Thoracic aorta (tissue), 2 donors: ENCODE data around the gene FBXO10. TPM values are rescaled to one million over a fixed set of nuclear protein-coding genes. Genes with fewer than 3 reads are reported as not detected.

Source experiments
- ATAC-seq: fragments of 150-250 bp; one replicate; pipeline ENCODE4 v1.8.0; 2017; ENCODE audit warnings: low read depth; ENCODE audit not compliant: insufficient number of reproducible peaks, low FRiP score
- DNase-seq: peaks from one replicate; pipeline ENCODE4 v3.0.0-alpha.2; 2020; ENCODE audit warnings: low spot score
- H3K27ac ChIP-seq, 2 donors: fragments of 200-600 bp; sonication (generic); 1 replicate in 1 of 2; 2 replicates in 1 of 2; pipeline ENCODE4 v1.5.1; 2016; ENCODE audit warnings: mild to moderate bottlenecking in 2 of 2, moderate library complexity in 2 of 2
- H3K27me3 ChIP-seq: fragments of 200-600 bp; sonication (generic); replicated peaks from 2 replicates; pipeline ENCODE4 v1.6.0; 2016; ENCODE audit warnings: mild to moderate bottlenecking; ENCODE audit not compliant: insufficient read depth
- H3K36me3 ChIP-seq: fragments of 200-600 bp; sonication (generic); one replicate; pipeline ENCODE4 v1.5.1; 2016
- H3K4me1 ChIP-seq, 2 donors: fragments of 200-600 bp; sonication (generic); 1 replicate in 1 of 2; 2 replicates in 1 of 2; pipeline versions ENCODE4 v1.5.1 to v1.6.0; 2016; ENCODE audit warnings: low read depth in 2 of 2, mild to moderate bottlenecking in 1 of 2; ENCODE audit not compliant: control insufficient read depth in 1 of 2
- H3K4me3 ChIP-seq: fragments of 200-600 bp; sonication (generic); 2 replicates; pipeline ENCODE4 v1.5.1; 2016; ENCODE audit warnings: mild to moderate bottlenecking
- H3K9me3 ChIP-seq: fragments of 200-600 bp; sonication (generic); 2 replicates; pipeline ENCODE4 v1.5.1; 2016
- total RNA-seq, 2 donors: library from RNA; depleted of rRNA; stranded (reverse); fragments of >200 nt; gene quantifications; one replicate each; pipeline versions ENCODE4 v1.1.0 to v1.2.3, GENCODE V29; 2016
- TF ChIP-seq, protein P1 (sequence below): fragments of 200-600 bp; sonication (generic); IDR thresholded peaks from one replicate; pipeline ENCODE4 v1.5.1; 2019; ENCODE audit warnings: antibody characterized with exemption

FBXO10 gene
- total RNA-seq, 2 donors from 2014 or later, result 6.9 to 20.7 TPM

DNA sequence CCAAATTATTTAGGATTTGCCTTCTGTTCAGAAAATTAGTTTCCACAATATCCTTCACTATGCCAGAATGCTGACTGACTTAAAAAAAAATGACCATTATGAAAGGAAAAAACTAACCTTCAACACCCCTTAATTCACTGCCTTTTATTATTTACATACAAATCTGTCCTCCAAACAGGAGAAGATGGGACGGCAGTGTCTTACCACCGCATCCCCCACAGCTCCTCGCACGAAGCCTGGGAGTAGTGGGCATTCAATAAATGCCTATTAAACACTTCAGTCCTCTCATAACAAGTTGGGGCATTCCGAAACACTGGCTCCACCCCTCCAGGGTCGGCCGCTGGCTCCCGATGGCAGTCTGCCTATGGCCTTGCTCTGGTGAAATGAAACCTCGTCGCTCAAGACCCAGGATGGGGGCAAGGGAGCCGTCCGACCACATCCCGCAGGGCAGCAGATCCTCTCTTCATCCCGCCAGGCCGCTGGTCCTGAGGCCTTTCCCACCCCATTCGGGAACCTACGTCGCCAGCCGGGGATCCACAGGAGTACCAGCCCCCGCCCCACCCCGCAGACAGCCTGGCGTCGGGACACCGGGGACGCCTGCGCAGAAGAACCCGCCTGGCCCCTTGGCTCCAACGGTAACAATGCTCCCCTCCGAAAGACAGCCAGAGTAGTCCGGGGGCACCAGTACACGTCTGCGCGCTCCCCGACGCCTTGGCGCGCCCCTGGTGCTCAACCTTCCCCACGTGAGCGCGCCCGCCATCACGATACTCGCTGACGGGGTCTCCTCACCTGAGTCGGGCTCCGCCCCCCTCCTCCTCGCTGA, 111.5 kb downstream of the FBXO10 start:
- no peaks in the 10 kb centered on the region for H3K9me3 ChIP-seq
- peaks cover 17 to 45% of the 10 kb centered on the region in 2 donors for H3K4me1 ChIP-seq
- ATAC-seq (peak; percentile 34), DNase-seq (peak; percentile 35)
- H3K4me3 ChIP-seq, result peak overlapping the region; percentile 97
- H3K36me3 ChIP-seq, result no peaks in the 10 kb centered on the region
- TF ChIP-seq, protein P1, sequence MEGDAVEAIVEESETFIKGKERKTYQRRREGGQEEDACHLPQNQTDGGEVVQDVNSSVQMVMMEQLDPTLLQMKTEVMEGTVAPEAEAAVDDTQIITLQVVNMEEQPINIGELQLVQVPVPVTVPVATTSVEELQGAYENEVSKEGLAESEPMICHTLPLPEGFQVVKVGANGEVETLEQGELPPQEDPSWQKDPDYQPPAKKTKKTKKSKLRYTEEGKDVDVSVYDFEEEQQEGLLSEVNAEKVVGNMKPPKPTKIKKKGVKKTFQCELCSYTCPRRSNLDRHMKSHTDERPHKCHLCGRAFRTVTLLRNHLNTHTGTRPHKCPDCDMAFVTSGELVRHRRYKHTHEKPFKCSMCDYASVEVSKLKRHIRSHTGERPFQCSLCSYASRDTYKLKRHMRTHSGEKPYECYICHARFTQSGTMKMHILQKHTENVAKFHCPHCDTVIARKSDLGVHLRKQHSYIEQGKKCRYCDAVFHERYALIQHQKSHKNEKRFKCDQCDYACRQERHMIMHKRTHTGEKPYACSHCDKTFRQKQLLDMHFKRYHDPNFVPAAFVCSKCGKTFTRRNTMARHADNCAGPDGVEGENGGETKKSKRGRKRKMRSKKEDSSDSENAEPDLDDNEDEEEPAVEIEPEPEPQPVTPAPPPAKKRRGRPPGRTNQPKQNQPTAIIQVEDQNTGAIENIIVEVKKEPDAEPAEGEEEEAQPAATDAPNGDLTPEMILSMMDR, result no peak
- H3K27me3 ChIP-seq, result no peaks in the 10 kb centered on the region
- H3K27ac ChIP-seq, result peak overlapping the region; percentile 98 to 100

DNA sequence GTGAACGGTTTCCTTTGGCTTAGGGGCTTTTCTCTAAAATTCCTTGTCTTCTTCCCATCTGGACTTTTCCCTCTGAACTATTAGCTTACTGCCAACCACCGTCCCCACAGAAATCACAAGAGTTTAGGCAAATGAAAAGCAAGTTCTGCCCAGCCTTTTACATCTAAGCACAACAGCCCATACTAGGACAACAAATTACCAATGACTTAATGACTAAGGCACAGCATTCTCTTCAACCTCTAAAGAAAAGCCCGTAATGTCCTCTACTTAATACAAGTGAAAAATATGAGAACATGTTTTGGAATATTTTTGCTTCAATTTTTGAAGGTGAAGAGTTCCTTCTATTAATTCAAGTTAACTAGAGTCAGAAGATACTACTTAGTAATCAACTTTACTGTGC, 112.2 kb downstream of the FBXO10 start:
- DNase-seq (no peak), ATAC-seq (no peak)
- Histone ChIP-seq H3K4me1 (peaks cover 17 to 49% of the 10 kb centered on the region in 2 donors), H3K27ac (peak overlapping the region; percentile 98 to 100), H3K27me3 (no peaks in the 10 kb centered on the region), H3K4me3 (peak overlapping the region; percentile 97), H3K36me3 (no peaks in the 10 kb centered on the region), H3K9me3 (no peaks in the 10 kb centered on the region)
- TF ChIP-seq, protein P1, result no peak

Other genes with a start within 250 kb of the FBXO10 start
- 100 to 1,000 TPM; 111 to 156 TPM for gene GRHPR, start 153.7 kb downstream of the FBXO10 start, total RNA-seq
- 10 to 100 TPM in 1 of 2 donors, 1 to 10 TPM in 1; 8.3 to 15.0 TPM for gene ZBTB5, start 110.9 kb downstream of the FBXO10 start, total RNA-seq
- gene POLR1E, start 90.4 kb downstream of the FBXO10 start, total RNA-seq, result 10 to 100 TPM; 15.0 to 29.7 TPM
- gene TOMM5, start 16.2 kb upstream of the FBXO10 start, total RNA-seq, result 10 to 100 TPM; 48.3 to 78.7 TPM
- gene FRMPD1, start 74.6 kb upstream of the FBXO10 start, total RNA-seq, result under 1 TPM in 1 of 2 donors, not detected in 1; 0.27 TPM
- 10 to 100 TPM; 10.7 to 14.9 TPM for gene TRMT10B, start 177.4 kb upstream of the FBXO10 start, total RNA-seq
- gene EXOSC3, start 208.7 kb upstream of the FBXO10 start, total RNA-seq, result 10 to 100 TPM; 26.5 to 38.7 TPM
- gene DCAF10, start 224.4 kb upstream of the FBXO10 start, total RNA-seq, result 10 to 100 TPM; 24.4 to 47.4 TPM